ENCODE measurements around the gene PIK3CA. TPM values are rescaled to one million over a fixed set of nuclear protein-coding genes. Genes with fewer than 3 reads are reported as not detected.

PIK3CA gene
- total RNA-seq, 1 donor from 2014 or later: 24.5 TPM

DNA sequence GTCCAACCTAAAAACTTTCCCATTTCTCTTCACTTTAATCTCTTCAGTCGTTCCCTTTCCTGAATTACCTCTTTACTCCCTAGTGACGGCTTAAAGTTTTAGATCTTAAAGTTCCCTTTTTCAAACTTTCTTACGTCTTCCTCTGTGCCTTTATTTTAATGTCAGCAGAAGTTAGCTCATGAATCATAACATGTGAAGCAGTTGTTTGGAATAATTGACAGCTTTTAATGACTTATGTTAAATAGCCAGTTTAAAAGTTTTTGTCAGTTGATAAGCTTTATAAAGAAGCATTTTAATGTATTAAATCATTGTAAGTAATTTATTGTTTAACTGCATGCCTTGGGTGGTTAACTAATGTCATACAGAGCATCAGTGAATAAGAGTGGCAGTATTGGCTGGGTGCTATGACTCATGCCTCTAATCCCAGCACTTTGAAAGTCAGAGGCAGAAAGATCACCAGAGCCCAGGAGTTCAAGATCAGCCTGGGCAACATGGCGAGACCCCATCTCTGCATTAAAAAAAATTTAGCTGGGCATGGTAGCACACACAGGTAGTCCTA lies 33.9 kb downstream of the PIK3CA start:
- Mint-ChIP-seq H3K4me1 (peaks cover 4% of the 10 kb centered on the region), H3K27me3 (ENCODE audit: insufficient read depth, low read depth) (no peaks in the 10 kb centered on the region), H3K4me3 (no peak overlapping the region), H3K9me3 (no peaks in the 10 kb centered on the region), H3K36me3 (no peaks in the 10 kb centered on the region), H3K27ac (no peak overlapping the region)
- Histone ChIP-seq H3K9me3 (ENCODE audit: low read depth) (no peaks in the 10 kb centered on the region), H3K79me2 (ENCODE audit: low read depth) (peaks cover 86% of the 10 kb centered on the region), H3F3A (ENCODE audit: low read depth) (no peaks in the 10 kb centered on the region), H4K20me1 (ENCODE audit: low read depth) (peaks cover 38% of the 10 kb centered on the region), H3K36me3 (no peaks in the 10 kb centered on the region), H3K4me3 (no peak overlapping the region), H3K27me3 (no peaks in the 10 kb centered on the region), H3K27ac (no peak overlapping the region), H3K4me1 (peaks cover 18% of the 10 kb centered on the region), H3K4me2 (no peak overlapping the region), H3K9ac (no peak overlapping the region), H2AFZ (replicated peaks) (no peak overlapping the region)
- no peak for DNase-seq (ENCODE audit: low spot score)
- TF ChIP-seq EZH2 (IDR thresholded peaks at IDR 0.05): no peak
- TF ChIP-seq, protein P1, sequence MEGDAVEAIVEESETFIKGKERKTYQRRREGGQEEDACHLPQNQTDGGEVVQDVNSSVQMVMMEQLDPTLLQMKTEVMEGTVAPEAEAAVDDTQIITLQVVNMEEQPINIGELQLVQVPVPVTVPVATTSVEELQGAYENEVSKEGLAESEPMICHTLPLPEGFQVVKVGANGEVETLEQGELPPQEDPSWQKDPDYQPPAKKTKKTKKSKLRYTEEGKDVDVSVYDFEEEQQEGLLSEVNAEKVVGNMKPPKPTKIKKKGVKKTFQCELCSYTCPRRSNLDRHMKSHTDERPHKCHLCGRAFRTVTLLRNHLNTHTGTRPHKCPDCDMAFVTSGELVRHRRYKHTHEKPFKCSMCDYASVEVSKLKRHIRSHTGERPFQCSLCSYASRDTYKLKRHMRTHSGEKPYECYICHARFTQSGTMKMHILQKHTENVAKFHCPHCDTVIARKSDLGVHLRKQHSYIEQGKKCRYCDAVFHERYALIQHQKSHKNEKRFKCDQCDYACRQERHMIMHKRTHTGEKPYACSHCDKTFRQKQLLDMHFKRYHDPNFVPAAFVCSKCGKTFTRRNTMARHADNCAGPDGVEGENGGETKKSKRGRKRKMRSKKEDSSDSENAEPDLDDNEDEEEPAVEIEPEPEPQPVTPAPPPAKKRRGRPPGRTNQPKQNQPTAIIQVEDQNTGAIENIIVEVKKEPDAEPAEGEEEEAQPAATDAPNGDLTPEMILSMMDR (IDR thresholded peaks at IDR 0.05): no peak
- TF ChIP-seq EZH2phosphoT487 (IDR thresholded peaks at IDR 0.05): no peak

DNA sequence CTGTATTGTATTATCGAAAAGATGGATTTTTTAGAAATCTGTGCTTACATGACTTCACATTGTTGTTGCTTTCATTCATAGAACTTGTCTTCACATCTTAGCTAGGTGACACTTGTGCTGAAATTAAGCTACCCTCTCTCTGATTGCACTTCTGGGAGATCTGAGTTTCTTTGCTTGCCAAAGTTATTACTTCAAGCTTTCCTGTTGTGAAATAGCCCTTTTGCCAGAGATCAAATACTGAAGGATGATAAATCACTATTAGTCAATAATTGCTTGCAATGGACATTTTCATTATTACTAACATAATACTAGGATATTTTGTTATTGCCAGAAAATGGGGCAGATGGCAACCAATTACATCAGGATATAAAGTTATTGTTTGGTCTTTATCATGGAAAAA lies 34.7 kb downstream of the PIK3CA start:
- Mint-ChIP-seq H3K27ac (no peak overlapping the region), H3K4me3 (no peak overlapping the region), H3K4me1 (peaks cover 4% of the 10 kb centered on the region), H3K36me3 (no peaks in the 10 kb centered on the region), H3K27me3 (ENCODE audit: insufficient read depth, low read depth) (no peaks in the 10 kb centered on the region), H3K9me3 (no peaks in the 10 kb centered on the region)
- Histone ChIP-seq H4K20me1 (ENCODE audit: low read depth) (peaks cover 38% of the 10 kb centered on the region), H3K9ac (no peak overlapping the region), H3K79me2 (ENCODE audit: low read depth) (peaks cover 83% of the 10 kb centered on the region), H3F3A (ENCODE audit: low read depth) (no peaks in the 10 kb centered on the region), H3K27me3 (no peaks in the 10 kb centered on the region), H3K9me3 (ENCODE audit: low read depth) (no peaks in the 10 kb centered on the region), H3K4me1 (peaks cover 18% of the 10 kb centered on the region), H3K4me2 (no peak overlapping the region), H3K36me3 (no peaks in the 10 kb centered on the region), H3K4me3 (no peak overlapping the region), H3K27ac (no peak overlapping the region), H2AFZ (replicated peaks) (no peak overlapping the region)
- TF ChIP-seq EZH2 (IDR thresholded peaks at IDR 0.05) (no peak), EZH2phosphoT487 (IDR thresholded peaks at IDR 0.05) (no peak)
- TF ChIP-seq, protein P1 (IDR thresholded peaks at IDR 0.05): no peak
- DNase-seq (ENCODE audit: low spot score): no peak

- Mint-ChIP-seq H3K27ac (no peak overlapping the region), H3K4me3 (no peak overlapping the region)
- no peak overlapping the region for H3K27ac ChIP-seq
These were observed 36.7 kb downstream of the PIK3CA start for GRCh38 chr3:179184826-179185225.

More at GRCh38 chr3:179184826-179185225, 36.7 kb downstream of the PIK3CA start:
- H3K4me1 ChIP-seq: peaks cover 11% of the 10 kb centered on the region
- H3K9me3 Mint-ChIP-seq: no peaks in the 10 kb centered on the region
- peaks cover 31% of the 10 kb centered on the region for H4K20me1 ChIP-seq (ENCODE audit: low read depth)
- H2AFZ ChIP-seq (replicated peaks): no peak overlapping the region
- H3F3A ChIP-seq (ENCODE audit: low read depth): no peaks in the 10 kb centered on the region
- H3K9me3 ChIP-seq (ENCODE audit: low read depth): no peaks in the 10 kb centered on the region
- no peaks in the 10 kb centered on the region for H3K36me3 ChIP-seq
- H3K9ac ChIP-seq: no peak overlapping the region
- peaks cover 89% of the 10 kb centered on the region for H3K79me2 ChIP-seq (ENCODE audit: low read depth)
- H3K27me3 Mint-ChIP-seq (ENCODE audit: insufficient read depth, low read depth): no peaks in the 10 kb centered on the region
- DNase-seq (ENCODE audit: low spot score): no peak
- H3K4me3 ChIP-seq: no peak overlapping the region
- peaks cover 4% of the 10 kb centered on the region for H3K4me1 Mint-ChIP-seq
- TF ChIP-seq EZH2phosphoT487 (IDR thresholded peaks at IDR 0.05) (no peak), EZH2 (IDR thresholded peaks at IDR 0.05) (no peak)
- TF ChIP-seq, protein P1 (IDR thresholded peaks at IDR 0.05): no peak
- no peaks in the 10 kb centered on the region for H3K27me3 ChIP-seq
- H3K36me3 Mint-ChIP-seq: no peaks in the 10 kb centered on the region
- no peak overlapping the region for H3K4me2 ChIP-seq
